CD4-positive, alpha-beta memory T cell (primary cell): ENCODE results near the gene PIGA. TPM values are rescaled to one million over a fixed set of nuclear protein-coding genes. Genes with fewer than 3 reads are reported as not detected.
"Not testable (repeated sequence)": the region's sequence is repeated elsewhere in the genome, so short reads cannot be mapped to it uniquely, and the experiment has no call there.

ENCODE experiments used
- CTCF ChIA-PET: fragments of 350-600 bp; sonication (Branson Sonifier 250); formaldehyde crosslinking; loops from one replicate; lab custom pipeline; 2021; ENCODE audit warnings: inconsistent platforms; ENCODE audit not compliant: partially characterized antibody; lab: Charles Lee
- POLR2A ChIA-PET: fragments of 350-600 bp; sonication (Branson Sonifier 250); formaldehyde crosslinking; loops from one replicate; lab custom pipeline; 2021; ENCODE audit not compliant: partially characterized antibody; lab: Charles Lee
- DNase-seq, 5 donors: peaks; one replicate each; pipeline versions ENCODE4 v3.0.0 to v3.0.0-alpha.2; 2020 to 2022; ENCODE audit warnings: mixed read lengths in 1 of 5
- H3K27ac ChIP-seq: one replicate; pipeline ENCODE4 v1.7.0; 2013; ENCODE audit warnings: low read depth, low read length
- H3K27me3 ChIP-seq: 2 replicates; pipeline ENCODE4 v1.7.0; 2013; ENCODE audit warnings: mild to moderate bottlenecking, low read length, moderate library complexity; ENCODE audit not compliant: insufficient read depth
- H3K36me3 ChIP-seq: 2 replicates; pipeline ENCODE4 v1.7.0; 2013; ENCODE audit warnings: mild to moderate bottlenecking, low read length, moderate library complexity; ENCODE audit not compliant: insufficient read depth
- H3K4me1 ChIP-seq: 2 replicates; pipeline ENCODE4 v1.7.0; 2013; ENCODE audit warnings: mild to moderate bottlenecking, low read length, moderate library complexity; ENCODE audit not compliant: insufficient read depth
- H3K4me3 ChIP-seq, 2 donors: one replicate each; pipeline ENCODE4 v1.7.0; 2013; ENCODE audit warnings: low read length in 2 of 2, mild to moderate bottlenecking in 1 of 2
- H3K9me3 ChIP-seq, 2 donors: one replicate each; pipeline ENCODE4 v1.7.0; 2013; ENCODE audit warnings: low read length in 2 of 2, control low read depth in 1 of 2; ENCODE audit not compliant: control insufficient read depth in 1 of 2
- H3K27ac Mint-ChIP-seq, 7 donors: one replicate each; pipeline ENCODE4 v1.8.0; 2020 to 2021; ENCODE audit warnings: mixed read lengths in 7 of 7, mild to moderate bottlenecking in 6 of 7, inconsistent platforms in 3 of 7, moderate library complexity in 3 of 7
- H3K27me3 Mint-ChIP-seq, 2 donors: one replicate each; pipeline ENCODE4 v1.8.0; 2020 to 2021; ENCODE audit warnings: mixed read lengths in 2 of 2
- H3K36me3 Mint-ChIP-seq, 2 donors: one replicate each; pipeline ENCODE4 v1.8.0; 2020 to 2021; ENCODE audit warnings: mixed read lengths in 2 of 2, inconsistent platforms in 1 of 2, mild to moderate bottlenecking in 1 of 2
- H3K4me1 Mint-ChIP-seq, 4 donors: one replicate each; pipeline ENCODE4 v1.8.0; 2020 to 2021; ENCODE audit warnings: mixed read lengths in 4 of 4, mild to moderate bottlenecking in 1 of 4
- H3K4me3 Mint-ChIP-seq, 8 donors: one replicate each; pipeline ENCODE4 v1.8.0; 2020 to 2021; ENCODE audit warnings: mixed read lengths in 8 of 8, mild to moderate bottlenecking in 7 of 8, moderate library complexity in 6 of 8, inconsistent platforms in 3 of 8
- H3K9me3 Mint-ChIP-seq, 8 donors: one replicate each; pipeline ENCODE4 v1.8.0; 2020 to 2021; ENCODE audit warnings: mixed read lengths in 8 of 8, mild to moderate bottlenecking in 5 of 8, inconsistent platforms in 3 of 8, moderate library complexity in 1 of 8
- intact Hi-C: fragments of 100-400 bp; cut with micrococcal nuclease; formaldehyde crosslinking; loops from one replicate; pipeline ENCODE4 v1.15.1; 2023
- polyA plus RNA-seq, 2 donors: library from polyadenylated mRNA; unstranded; fragments of 300-500 nt; fragmentation: Illumina TruSeq; gene quantifications; one replicate each; pipeline ENCODE4 v1.2.3, GENCODE V29; 2021
- total RNA-seq, 2 experiments: library from RNA; stranded (reverse); gene quantifications; one replicate each; pipeline ENCODE4 v1.2.3, GENCODE V29; 2021

The PIGA gene
- total and polyA plus RNA-seq, 4 experiments from 2014 or later: 6.4 to 32.3 (median 18.0) TPM

- H3K36me3 ChIP-seq, H3K9me3 Mint-ChIP-seq, H3K27ac Mint-ChIP-seq, CTCF ChIA-PET, H3K4me3 Mint-ChIP-seq, DNase-seq, intact Hi-C loops, H3K27me3 ChIP-seq, H3K27me3 Mint-ChIP-seq, H3K4me1 ChIP-seq, H3K27ac ChIP-seq, H3K4me1 Mint-ChIP-seq, H3K9me3 ChIP-seq, POLR2A ChIA-PET, H3K4me3 ChIP-seq, H3K36me3 Mint-ChIP-seq: not testable (repeated sequence)
Measured at GRCh38 chrX:15305899-15306298, 29.4 kb downstream of the PIGA start.

- H3K36me3 Mint-ChIP-seq: no peaks in the 10 kb centered on the region
- CTCF ChIA-PET: interaction anchor here (1.0 to 1.6 kb wide), 2 partner anchors 11 to 14 kb away, joined by 3 to 4 read pairs; no protein-coding TSS in a partner anchor
- H3K9me3 Mint-ChIP-seq: no peaks in the 10 kb centered on the region
Measured at GRCh38 chrX:15301924-15302323, 33.4 kb downstream of the PIGA start.

GRCh38 chrX:15299941-15300851 lies 35.1 kb downstream of the PIGA start:
- POLR2A ChIA-PET: no interaction called here
- H3K4me3 Mint-ChIP-seq: no peak overlapping the region
- no peaks in the 10 kb centered on the region for H3K27me3 Mint-ChIP-seq
- H3K27ac Mint-ChIP-seq: no peak overlapping the region
- intact Hi-C loops: loop anchor here (2.0 kb wide), 1 partner anchor 169 kb away; no protein-coding TSS in a partner anchor
- H3K4me1 Mint-ChIP-seq: peaks cover 0 to 11% (median 4%) of the 10 kb centered on the region in 4 donors
- no peaks in the 10 kb centered on the region for H3K36me3 ChIP-seq
- no peaks in the 10 kb centered on the region for H3K27me3 ChIP-seq
- H3K27ac ChIP-seq: no peak overlapping the region
- no peak overlapping the region for H3K4me3 ChIP-seq
- peak in 2 of 5 donors; percentile 3 to 6 for DNase-seq
- CTCF ChIA-PET: interaction anchor here (0.8 to 1.6 kb wide), 5 partner anchors 8 to 167 kb away, joined by 3 to 4 read pairs (median 3); no protein-coding TSS in a partner anchor
- no peaks in the 10 kb centered on the region for H3K9me3 Mint-ChIP-seq
- H3K4me1 ChIP-seq: no peaks in the 10 kb centered on the region
- H3K36me3 Mint-ChIP-seq: no peaks in the 10 kb centered on the region
- no peaks in the 10 kb centered on the region for H3K9me3 ChIP-seq

More at GRCh38 chrX:15301924-15302323, 33.4 kb downstream of the PIGA start:
- no peak overlapping the region for H3K27ac Mint-ChIP-seq
- H3K4me3 ChIP-seq: no peak overlapping the region
- peaks cover 0 to 11% (median 4%) of the 10 kb centered on the region in 4 donors for H3K4me1 Mint-ChIP-seq
- H3K27ac ChIP-seq: no peak overlapping the region
- H3K27me3 Mint-ChIP-seq: no peaks in the 10 kb centered on the region
- no peak for DNase-seq
- intact Hi-C loops: loop anchor here (2.0 kb wide), 1 partner anchor 167 kb away; no protein-coding TSS in a partner anchor
- H3K27me3 ChIP-seq: no peaks in the 10 kb centered on the region
- no peak overlapping the region for H3K4me3 Mint-ChIP-seq
- POLR2A ChIA-PET: no interaction called here
- no peaks in the 10 kb centered on the region for H3K9me3 ChIP-seq
- no peaks in the 10 kb centered on the region for H3K36me3 ChIP-seq
- no peaks in the 10 kb centered on the region for H3K4me1 ChIP-seq

GRCh38 chrX:15298780-15299179 lies 36.5 kb downstream of the PIGA start:
- Histone ChIP-seq H3K27ac (no peak overlapping the region), H3K27me3 (no peaks in the 10 kb centered on the region), H3K9me3 (no peaks in the 10 kb centered on the region), H3K4me1 (no peaks in the 10 kb centered on the region), H3K4me3 (no peak overlapping the region), H3K36me3 (no peaks in the 10 kb centered on the region)
- H3K4me3 Mint-ChIP-seq: no peak overlapping the region
- peaks cover 0 to 11% (median 4%) of the 10 kb centered on the region in 4 donors for H3K4me1 Mint-ChIP-seq
- H3K36me3 Mint-ChIP-seq: no peaks in the 10 kb centered on the region
- H3K27ac Mint-ChIP-seq: no peak overlapping the region
- intact Hi-C loops: no loop called here
- DNase-seq: no peak
- H3K27me3 Mint-ChIP-seq: no peaks in the 10 kb centered on the region
- no peaks in the 10 kb centered on the region for H3K9me3 Mint-ChIP-seq
- CTCF ChIA-PET: interaction anchor here (1.3 to 1.6 kb wide), 2 partner anchors 16 to 168 kb away, joined by 3 read pairs; no protein-coding TSS in a partner anchor
- POLR2A ChIA-PET: no interaction called here

- Histone ChIP-seq H3K9me3 (no peaks in the 10 kb centered on the region), H3K4me1 (no peaks in the 10 kb centered on the region), H3K36me3 (no peaks in the 10 kb centered on the region), H3K4me3 (no peak overlapping the region), H3K27ac (no peak overlapping the region), H3K27me3 (no peaks in the 10 kb centered on the region)
- CTCF ChIA-PET: interaction anchor here (1.3 kb wide), 1 partner anchor 15 kb away, joined by 3 read pairs; no protein-coding TSS in a partner anchor
- POLR2A ChIA-PET: no interaction called here
- H3K27me3 Mint-ChIP-seq: no peaks in the 10 kb centered on the region
- no peak overlapping the region for H3K27ac Mint-ChIP-seq
- no peak for DNase-seq
- H3K4me1 Mint-ChIP-seq: peaks cover 0 to 11% (median 4%) of the 10 kb centered on the region in 4 donors
- no peaks in the 10 kb centered on the region for H3K9me3 Mint-ChIP-seq
- H3K4me3 Mint-ChIP-seq: no peak overlapping the region
- H3K36me3 Mint-ChIP-seq: no peaks in the 10 kb centered on the region
- intact Hi-C loops: no loop called here
Measured at GRCh38 chrX:15298201-15298600, 37.1 kb downstream of the PIGA start.

- H3K4me1 Mint-ChIP-seq: peaks cover 0 to 11% (median 2%) of the 10 kb centered on the region in 4 donors
- no peaks in the 10 kb centered on the region for H3K36me3 ChIP-seq
- no peaks in the 10 kb centered on the region for H3K36me3 Mint-ChIP-seq
- H3K27ac ChIP-seq: no peak overlapping the region
- no peak overlapping the region for H3K4me3 ChIP-seq
- no peak overlapping the region for H3K4me3 Mint-ChIP-seq
- POLR2A ChIA-PET: no interaction called here
- H3K27ac Mint-ChIP-seq: no peak overlapping the region
- H3K9me3 ChIP-seq: no peaks in the 10 kb centered on the region
- H3K27me3 Mint-ChIP-seq: no peaks in the 10 kb centered on the region
- intact Hi-C loops: no loop called here
- H3K9me3 Mint-ChIP-seq: no peaks in the 10 kb centered on the region
- no peak for DNase-seq
- CTCF ChIA-PET: no interaction called here
- no peaks in the 10 kb centered on the region for H3K27me3 ChIP-seq
- no peaks in the 10 kb centered on the region for H3K4me1 ChIP-seq
Measured at GRCh38 chrX:15293451-15293850, 41.9 kb downstream of the PIGA start.

- Histone ChIP-seq H3K36me3 (no peaks in the 10 kb centered on the region), H3K4me3 (no peak overlapping the region), H3K27ac (no peak overlapping the region), H3K4me1 (no peaks in the 10 kb centered on the region), H3K9me3 (no peaks in the 10 kb centered on the region), H3K27me3 (no peaks in the 10 kb centered on the region)
- Mint-ChIP-seq H3K27ac (no peak overlapping the region), H3K36me3 (no peaks in the 10 kb centered on the region), H3K9me3 (no peaks in the 10 kb centered on the region), H3K4me1 (peaks cover 0 to 7% (median under 1%) of the 10 kb centered on the region in 4 donors), H3K27me3 (no peaks in the 10 kb centered on the region), H3K4me3 (no peak overlapping the region)
- CTCF ChIA-PET: no interaction called here
- DNase-seq: no peak
- POLR2A ChIA-PET: no interaction called here
- intact Hi-C loops: no loop called here
Measured at GRCh38 chrX:15292861-15293260, 42.5 kb downstream of the PIGA start.
